NCI-H2196 treated with DMSO at 0.1 percent for 48 hours (cell line): ENCODE results near the gene STARD7.
"Not testable (repeated sequence)": the region's sequence is repeated elsewhere in the genome, so short reads cannot be mapped to it uniquely, and the experiment has no call there.

ENCODE experiments used
- DNase-seq: peaks from one replicate; lab custom pipeline; 2025; ENCODE audit not compliant: unreplicated experiment; lab: John Stamatoyannopoulos, UW

Gene STARD7

DNA sequence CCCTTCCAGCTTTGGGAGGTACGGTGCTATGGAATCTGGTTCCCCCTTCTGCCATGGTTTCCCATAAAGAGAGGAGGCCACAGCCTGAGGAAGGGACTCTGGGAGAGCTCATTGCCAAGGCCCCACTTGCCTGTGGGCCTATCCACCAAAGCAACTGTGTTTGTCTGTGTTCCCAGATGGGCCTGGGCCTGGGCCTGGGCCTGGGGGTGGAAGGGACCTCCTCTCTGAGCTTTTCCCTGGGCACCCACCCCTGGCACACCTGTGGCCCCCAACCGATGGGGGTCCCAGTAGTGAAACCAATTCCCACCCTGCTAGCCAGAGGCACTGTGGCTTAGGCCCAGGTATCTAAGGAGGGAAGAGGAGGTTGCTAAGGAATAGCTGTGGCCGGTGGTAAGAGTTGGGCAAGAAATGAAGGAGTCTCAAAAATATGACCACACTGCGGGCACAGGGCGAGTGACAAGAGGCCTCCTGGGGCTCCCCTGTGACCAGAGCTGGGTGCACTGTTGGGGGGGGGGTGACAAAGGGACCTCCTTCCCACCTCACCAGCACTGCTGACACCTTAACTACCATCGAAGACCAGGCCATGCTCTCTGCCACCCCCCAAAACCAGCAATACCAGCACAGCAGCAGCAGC is 58.5 kb downstream of the STARD7 start:
- DNase-seq = no peak

DNA sequence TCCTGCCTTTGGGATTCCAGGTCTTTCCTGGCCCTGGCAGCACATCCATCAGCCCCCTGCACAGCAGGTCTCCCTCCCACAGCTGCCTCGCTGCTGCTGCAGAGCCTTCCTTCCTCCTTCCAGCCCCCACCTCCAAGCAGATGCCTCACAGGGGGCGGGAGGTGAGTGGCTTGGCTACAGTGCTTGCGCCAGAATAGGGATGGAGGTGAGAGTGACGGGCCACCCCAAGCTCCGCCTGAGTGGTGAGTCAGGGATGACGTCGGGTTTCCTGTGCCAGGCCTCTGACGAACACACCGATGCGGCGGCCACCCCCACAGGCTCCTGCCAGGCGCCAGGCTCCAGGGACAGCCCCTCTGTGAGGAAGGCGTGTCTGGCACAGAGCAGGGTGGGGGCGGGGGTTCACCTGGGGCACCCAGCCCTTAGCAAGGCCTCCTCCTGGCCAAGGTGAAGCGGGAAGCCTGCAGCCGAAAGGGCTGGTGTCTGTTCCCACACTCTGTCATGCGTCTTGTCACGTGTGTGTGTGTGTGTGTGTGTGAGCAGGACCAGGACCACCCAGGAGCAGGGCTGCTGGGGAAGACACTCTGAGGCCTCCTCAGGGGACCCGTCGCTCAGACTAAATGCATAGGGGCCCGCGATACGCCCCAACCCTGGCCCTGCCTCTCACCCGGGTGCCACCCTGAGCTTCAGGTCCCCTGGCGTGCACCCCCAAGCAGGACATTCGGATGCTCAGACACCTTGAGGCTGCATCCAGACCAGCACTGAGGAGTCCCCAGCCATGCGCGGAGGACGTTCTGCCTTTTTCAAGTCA is 60.0 kb downstream of the STARD7 start:
- peak; percentile 95 for DNase-seq

DNA sequence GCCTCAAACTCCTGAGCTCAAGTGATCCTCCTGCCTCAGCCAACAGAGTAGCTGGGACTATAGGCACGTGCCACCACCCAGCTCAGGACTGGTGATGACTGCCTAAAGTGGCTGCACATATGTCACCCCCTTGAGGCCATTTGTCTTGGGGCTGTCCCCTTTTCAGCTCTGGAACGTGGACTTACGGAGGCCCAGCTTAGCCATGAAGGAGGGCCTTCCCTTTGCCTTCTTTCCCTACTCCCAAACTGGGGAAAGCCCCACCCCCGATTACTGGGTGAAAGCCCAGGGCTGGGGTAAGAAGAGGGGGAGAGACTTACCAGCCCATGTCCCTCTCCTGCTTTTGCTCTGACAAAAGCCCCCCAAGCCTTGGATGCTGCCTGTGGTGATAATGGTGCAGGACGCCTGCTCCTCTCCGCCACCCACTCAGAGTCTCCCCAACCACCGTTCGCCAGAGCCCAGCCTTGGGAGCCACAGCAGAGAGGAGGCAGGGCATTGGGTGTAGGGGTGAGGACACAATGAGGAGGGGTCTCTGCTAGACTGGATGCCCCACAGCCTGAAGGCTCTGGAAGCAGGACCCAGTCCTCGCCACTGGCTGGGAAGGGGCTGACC is 60.9 kb downstream of the STARD7 start:
- DNase-seq = no peak

DNA sequence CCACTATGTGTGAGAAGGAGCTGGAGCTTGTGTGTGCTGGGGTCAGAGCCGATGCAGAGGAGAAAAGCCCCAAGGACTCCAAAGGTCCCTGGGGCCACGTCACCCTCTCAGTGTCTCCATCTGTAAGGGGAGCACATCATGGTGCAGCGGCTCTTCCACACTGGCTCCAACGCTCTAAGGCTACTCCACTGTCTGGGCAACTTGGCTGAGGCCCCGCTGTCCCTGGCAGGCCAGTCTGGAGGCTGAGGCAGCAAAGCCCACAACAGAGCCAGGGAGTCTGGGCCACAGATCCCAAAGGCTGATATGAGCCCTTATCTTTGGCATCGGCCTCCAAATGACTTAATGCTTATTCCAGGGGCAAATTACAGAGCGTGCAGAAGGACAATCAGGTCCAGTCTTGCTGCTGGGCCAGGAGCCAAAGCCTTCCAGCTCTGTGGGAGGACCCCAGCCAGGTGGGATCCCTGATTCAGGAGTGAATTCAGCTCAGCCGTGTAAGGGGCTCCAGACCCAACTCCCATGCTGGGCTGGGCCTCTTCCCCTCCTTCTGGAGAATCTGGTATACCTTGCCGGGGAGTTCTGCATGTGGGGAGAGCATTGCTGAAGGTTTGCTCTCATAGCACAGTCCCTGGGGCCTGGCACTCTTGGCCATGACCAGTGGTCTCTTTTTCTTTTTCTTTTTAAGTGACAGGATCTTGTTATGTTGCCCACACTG is 61.6 kb downstream of the STARD7 start:
- DNase-seq = peak; percentile 72

DNA sequence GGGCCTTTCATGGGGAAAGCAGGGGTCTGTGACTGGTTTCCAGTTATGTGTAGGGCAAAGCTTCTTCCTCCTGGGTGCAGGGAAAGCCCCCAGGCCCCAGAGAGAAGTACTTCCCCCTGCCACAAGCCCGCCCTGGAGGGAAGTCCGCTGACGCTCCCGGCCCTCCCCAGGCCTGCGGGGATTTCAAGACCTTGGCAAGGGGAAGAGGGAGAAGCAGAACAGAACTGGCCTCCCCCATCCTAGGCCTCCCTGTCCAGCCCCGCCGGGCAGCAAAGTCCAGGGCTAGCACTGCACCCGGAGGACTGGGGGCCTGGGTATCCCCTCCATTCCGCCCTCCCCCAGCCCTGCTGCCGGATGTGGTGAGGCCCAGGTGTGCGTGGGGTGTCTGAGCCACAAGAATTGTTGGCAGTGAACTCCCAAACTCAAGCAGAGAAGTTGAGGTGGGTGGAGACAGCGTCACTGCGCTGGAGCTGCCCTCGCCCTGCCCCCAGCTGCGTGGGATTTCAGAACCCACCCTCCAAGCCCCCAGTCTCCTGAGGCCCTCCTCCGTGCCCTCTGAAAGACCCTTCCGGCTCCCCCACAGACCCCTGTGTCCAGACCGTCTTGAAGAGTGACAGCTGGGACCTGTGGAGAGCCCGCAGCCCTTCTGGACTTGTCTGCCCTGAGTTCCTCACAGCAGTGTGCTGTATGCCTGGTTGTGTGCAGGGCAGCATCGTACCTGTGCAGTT is 62.3 kb downstream of the STARD7 start:
- DNase-seq = no peak

DNA sequence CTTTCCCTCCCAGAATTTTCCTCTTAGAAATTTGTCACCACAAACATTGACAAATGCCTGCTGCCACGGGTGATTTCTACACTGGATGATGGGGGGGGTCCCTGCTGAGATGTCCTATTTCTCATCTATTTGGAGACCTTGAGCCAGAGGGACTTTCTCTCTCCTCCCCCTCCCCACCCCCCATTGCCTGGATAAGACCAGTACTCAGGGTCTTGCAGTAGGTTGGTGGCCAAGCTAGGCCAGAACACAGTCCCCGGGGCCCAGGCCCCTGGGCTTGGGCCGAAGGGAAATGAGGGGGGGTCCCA is 62.8 kb downstream of the STARD7 start:
- no peak for DNase-seq

DNA sequence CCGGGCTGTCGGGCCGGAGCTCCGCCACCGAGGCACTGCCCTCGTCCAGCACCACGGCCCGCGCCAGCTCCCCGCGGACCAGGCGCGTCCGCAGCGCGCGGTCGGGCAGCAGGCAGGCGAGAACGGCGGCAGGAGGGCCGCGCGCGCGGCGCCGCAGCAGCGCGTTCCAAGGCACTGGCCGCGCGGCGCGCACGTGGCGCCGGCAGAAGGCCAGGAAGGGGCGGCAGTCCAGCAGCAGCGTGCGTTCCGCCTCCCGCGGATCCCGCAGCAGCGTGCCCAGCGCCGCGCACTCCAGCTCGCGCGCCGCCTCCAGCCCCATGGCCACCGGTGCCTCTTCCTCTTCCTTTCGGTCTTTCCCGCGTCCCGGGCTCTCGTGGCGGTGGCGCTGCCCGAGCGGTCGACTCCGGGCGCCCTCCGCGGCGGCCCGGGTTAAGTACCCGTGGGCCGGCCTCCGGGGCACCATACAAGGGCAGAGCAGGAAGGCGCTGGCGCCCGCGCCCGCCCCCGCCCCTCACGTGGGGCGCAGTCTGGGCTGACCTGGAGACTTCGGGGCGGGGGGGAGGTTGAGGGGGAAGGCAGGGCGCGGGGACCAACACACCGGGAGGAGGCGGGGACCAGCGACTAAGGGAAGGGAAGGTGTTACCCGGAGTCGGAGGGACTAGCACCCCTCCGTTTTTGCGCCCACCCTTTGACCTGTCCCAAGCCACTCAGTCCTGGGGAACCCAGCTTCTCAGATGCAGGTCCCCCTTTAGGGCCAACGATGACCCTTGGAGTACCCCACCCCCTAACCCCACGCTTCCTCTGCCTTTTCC is 63.4 kb downstream of the STARD7 start, which contains the start of gene DUSP2:
TSS of gene DUSP2 (minus strand) at position 405 of the 812 bp plus-strand sequence. CDS start at position 319, 86 bp downstream.
- DNase-seq = peak; percentile 67

DNA sequence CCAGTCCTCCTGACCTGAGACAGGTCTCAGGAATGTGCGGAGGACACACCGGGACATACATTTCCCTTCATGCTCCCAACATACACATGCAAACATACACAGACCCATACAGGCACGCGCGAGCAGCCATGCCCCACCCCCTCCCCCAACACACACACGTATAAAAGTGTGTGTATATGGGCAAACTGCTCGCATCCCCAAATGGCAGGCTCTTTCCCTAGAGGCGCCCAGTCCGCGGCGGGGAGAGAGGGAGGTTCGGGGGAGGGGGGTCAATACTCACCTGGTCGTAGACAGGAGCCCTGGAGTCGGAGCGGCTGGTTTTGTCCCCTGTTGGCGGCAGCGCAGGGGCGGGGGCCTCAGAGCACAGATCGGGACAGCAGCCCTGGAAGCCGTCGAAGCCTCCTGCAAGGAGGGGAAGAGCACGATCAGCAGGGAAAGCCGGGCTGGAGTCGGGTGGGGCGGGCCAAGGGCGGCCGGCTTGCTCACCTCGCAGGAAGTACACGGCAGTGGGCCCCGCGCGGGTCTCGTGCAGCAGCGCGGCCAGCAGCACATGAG is 64.1 kb downstream of the STARD7 start:
- no peak for DNase-seq

DNA sequence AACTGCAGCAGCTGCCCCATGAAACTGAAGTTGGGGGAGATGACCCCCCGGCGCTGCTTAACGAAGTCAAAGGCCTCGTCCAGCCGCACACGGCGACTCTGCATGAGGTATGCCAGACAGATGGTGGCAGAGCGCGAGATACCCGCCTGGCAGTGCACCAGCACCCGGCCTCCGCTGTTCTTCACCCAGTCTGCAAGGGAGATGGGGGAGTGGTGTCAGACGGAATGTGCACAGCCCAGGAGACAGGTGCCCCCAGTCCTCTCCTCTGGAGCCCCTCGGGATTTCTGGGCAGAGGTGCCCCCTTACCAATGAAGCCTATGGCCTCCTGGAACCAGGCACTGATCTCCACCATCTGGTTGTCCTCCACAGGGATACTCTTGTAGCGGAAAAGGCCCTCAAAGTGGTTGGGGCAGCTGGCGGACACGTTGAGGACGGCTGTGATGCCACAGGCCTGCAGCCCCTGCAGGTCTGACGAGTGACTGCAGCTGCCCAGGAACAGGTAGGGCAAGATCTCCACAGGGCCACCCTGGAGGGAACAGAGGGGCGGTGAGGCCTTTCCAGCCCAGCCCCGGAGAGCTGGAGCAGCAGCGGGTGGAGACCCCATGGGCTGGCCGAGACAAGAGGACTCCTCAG is 64.7 kb downstream of the STARD7 start:
- DNase-seq = no peak

DNA sequence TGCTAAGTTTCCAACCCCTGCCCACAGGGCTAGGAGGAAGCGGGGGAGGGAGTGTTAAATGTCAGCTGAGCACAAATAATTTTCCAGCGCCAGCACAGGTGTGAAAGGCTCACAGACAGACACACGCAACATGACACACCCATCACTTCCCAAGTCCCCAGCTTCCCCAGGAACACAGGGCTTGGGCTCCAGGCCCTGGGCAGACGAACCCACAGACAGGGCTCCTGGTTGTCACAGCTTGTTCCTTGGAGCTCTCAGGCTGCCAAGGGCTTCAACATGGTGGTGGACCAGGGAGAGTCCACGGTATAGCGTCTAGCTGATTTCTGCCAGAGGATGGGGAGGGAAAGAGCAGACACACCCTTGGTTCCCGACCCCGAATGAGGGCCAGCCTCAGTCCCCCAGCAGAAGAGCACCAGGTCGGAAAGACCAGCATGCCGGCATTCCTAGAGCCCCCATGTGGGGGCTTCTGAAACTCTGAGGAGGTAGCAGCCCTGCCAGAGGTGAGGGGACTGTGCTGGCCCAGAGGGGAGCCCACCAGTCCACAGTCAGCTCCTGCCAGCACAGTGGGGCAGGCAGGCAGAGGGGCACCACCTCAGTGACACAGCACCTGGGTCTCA is 65.3 kb downstream of the STARD7 start:
- no peak for DNase-seq

DNA sequence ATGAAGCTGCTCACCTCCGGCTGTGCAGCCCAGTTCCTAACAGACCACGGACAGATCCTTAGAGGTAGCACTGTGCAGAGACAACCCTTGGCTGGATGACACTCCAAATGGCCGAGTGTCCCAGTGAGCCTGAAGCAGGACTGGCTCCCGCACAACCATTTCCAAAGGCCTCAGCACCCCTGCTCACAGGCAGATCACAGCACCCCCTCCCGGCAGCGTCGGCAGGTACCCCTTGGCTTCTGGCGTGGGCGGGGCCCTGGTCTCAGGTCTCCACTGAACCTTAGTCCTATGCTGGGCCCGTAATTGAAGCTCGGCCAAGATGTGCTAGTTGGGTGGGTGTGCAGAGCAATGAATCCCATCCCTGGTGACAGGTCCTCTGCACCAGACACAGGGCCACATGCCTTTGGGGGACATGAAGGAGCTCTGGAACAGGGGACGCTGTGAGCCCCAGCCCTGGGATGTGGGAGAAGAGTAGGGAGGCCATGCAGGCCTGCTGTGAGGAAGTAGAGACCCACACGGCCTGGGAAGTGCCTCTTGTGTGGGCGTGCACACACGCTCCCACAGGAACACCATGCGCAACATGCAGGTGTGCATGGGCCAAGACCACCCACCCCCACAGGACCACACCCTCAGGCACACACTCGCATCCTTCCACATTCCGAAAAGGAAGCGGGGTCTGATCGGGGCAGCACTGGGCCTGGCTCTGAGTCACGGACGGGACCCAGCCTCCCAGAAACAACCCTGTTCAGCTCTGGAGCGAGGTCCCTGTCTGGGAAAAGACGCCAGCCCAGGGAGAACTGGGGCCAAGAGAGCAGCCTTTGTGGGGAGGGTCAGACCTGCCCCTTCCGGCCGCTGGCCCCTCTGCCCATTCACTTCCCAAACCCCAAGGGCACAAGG is 66.2 kb downstream of the STARD7 start:
- DNase-seq = no peak

DNA sequence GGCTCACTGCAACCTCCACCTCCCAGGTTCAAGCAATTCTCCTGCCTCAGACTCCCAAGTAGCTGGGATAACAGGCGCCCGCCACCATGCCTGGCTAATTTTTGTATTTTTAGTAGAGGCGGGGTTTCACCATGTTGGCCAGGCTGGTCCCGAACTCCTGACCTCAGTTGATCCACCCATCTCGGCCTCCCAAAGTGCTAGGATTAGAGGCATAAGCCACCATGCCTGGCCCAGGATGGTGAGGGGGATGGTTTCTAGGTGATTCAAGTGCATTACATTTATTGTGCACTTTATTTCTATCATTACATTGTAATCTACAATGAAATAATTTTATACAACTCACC is 67.0 kb downstream of the STARD7 start:
- DNase-seq = not testable (repeated sequence)

DNA sequence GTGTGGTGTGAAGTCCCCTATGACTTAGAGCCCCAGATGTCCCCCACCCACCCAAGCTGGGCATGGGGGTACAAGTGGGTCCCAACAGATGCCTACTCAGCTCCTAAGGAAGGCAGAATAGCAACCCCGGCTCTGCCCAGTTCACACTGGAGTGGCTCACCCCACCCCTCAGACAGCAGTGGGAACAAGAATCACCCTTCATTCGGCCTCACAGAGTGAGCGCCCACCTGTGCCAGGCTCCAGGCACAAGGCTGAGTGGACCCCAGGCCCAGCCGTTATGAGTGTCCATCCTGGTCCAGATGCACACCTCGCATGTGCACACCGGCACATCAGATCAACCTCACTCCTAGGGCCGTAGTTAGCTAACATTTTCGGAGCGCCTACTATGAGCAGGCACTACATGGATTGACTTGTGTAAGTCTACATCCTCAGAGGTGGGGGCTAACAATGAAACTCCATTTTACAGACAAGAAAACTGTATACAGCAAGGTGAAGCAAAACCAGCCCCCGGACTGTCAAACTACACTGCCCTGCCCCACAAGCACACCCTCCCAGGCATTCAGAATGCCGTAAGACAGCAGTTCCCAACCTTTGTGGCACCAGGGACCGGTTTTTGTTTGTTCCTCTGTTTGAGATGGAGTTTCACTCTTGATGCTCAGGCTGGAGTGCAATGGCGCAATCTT is 67.5 kb downstream of the STARD7 start:
- DNase-seq = no peak

DNA sequence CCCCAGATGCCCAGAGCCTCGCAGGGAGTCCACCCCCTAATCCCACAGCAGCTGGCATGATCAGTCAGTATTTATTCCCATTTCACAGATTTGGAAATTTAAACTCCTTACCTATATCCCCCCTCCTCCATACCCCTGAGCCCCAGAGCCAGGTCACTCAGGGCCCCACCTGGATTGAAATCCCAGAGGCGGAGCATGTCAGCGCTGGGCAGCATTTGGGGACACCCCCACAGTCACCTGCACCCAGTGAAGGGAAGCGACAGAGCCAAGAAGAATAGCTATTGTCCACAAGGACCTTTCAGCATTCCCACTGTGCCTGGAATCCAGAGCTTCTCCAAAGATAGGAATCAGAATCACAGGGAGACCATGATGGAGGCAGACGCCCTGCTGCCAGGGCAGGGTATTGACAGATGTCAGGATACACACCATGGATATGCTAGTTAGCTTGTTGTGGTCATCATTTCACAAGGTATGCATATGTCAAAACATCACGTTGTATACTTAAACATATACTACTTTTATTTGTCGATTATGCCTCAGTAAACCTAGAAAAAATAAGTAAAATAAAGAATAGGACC is 69.4 kb downstream of the STARD7 start:
- no peak for DNase-seq

DNA sequence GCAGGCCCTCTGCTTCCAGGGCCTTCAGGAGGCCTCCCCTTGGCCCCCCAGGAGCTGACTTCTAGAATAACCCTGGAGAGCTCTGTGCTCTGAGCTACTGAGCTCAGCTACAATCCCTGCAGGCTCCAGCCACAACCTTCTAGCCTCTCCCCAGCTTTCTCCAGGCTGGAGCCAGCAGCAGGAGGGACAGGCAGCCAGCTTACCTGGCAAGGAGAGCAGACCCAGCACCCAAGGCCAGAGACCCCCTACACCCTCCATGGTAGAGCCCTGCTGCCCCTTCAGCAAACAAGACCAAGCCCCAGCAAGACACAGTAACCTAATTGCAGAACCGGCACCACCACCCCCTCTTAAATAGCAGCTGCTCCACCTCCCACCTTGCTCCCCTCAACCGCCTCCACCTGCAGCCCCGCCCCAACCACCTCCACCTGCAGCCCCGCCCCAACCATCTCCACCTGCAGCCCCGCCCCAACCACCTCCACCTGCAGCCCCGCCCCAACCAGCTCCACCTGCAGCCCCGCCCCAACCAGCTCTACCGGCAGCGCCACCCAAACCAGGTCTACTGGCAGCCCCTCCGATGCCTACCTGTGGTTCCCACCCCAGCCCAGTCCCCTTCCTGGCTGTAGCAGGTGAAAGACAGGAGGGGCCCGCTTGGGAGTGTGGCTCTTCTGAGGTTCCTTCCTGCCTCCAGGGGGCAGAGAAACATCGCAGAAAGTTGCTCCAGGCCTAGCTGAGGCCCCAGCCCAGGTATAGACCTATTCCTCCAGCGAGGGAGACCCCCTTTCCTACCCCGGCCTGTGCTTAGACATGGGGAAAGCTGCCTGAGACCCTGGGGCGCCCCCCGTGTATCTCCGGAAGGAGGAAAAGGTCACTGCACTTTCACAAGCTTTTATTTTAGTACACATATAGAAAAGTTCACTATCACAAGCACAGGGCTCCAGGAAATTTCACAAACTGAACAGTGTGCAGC is 70.2 kb downstream of the STARD7 start, which contains the start of gene ASTL:
TSS of gene ASTL (minus strand) at position 324 of the 967 bp plus-strand sequence. CDS start at position 258, 66 bp downstream.
- DNase-seq = no peak
